ENCODE measurements around the gene TNXB.

DNA sequence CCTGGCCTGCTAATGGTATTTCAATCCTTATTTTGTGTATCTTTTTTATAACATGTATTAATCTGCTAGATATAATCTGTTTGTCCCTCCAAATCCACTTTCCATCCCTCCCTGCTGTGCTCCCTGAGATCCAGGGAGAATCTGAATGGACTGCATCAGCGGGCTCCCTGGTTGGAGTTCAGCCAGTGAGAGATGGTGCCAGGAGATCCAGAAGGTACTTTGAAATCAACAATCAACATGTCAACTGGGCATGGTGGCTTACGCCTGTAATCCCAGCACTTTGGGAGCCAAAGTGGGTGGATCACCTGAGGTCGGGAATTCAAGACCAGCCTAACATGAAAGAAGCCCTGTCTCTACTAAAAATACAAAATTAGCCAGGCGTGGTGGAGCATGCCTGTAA lies 14.5 kb upstream of the TNXB start:
- TF ChIP-seq CHD2 (IDR thresholded peaks at IDR 0.05; ENCODE audit: low read length, partially characterized antibody) (no peak), CHD4 (IDR thresholded peaks at IDR 0.05; ENCODE audit: borderline replicate concordance) (no peak)
- TF ChIP-seq, protein P1, sequence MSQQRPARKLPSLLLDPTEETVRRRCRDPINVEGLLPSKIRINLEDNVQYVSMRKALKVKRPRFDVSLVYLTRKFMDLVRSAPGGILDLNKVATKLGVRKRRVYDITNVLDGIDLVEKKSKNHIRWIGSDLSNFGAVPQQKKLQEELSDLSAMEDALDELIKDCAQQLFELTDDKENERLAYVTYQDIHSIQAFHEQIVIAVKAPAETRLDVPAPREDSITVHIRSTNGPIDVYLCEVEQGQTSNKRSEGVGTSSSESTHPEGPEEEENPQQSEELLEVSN (IDR thresholded peaks at IDR 0.05; ENCODE audit: borderline replicate concordance, low read depth), result no peak
- TF ChIP-seq, protein P2, sequence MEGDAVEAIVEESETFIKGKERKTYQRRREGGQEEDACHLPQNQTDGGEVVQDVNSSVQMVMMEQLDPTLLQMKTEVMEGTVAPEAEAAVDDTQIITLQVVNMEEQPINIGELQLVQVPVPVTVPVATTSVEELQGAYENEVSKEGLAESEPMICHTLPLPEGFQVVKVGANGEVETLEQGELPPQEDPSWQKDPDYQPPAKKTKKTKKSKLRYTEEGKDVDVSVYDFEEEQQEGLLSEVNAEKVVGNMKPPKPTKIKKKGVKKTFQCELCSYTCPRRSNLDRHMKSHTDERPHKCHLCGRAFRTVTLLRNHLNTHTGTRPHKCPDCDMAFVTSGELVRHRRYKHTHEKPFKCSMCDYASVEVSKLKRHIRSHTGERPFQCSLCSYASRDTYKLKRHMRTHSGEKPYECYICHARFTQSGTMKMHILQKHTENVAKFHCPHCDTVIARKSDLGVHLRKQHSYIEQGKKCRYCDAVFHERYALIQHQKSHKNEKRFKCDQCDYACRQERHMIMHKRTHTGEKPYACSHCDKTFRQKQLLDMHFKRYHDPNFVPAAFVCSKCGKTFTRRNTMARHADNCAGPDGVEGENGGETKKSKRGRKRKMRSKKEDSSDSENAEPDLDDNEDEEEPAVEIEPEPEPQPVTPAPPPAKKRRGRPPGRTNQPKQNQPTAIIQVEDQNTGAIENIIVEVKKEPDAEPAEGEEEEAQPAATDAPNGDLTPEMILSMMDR (IDR thresholded peaks at IDR 0.05), result no peak
